HepG2 (cell line): ENCODE data around the gene DOCK4. TPM values are rescaled to one million over a fixed set of nuclear protein-coding genes. Genes with fewer than 3 reads are reported as not detected.

Experiments
- ATAC-seq: fragments of 200-7000 bp; cut with Tn5 transposase; 3 replicates; pipeline ENCODE4 v1.9.1; 2020; ENCODE audit warnings: mild to moderate bottlenecking, moderate library complexity
- BruUV-seq: library from RNA; stranded (reverse); fragments of 400-500 nt; replicated peaks from 2 replicates; lab custom pipeline; 2021; lab: Mats Ljungman, UMichigan
- CTCF ChIA-PET: fragments of 300-600 bp; formaldehyde crosslinking; extraction: SDS; loops from one replicate; lab custom pipeline; 2021; ENCODE audit warnings: low total read pairs, inconsistent platforms, low intra/inter-chr PET ratio; lab: Yijun Ruan, JAX
- POLR2A ChIA-PET: fragments of 350-600 bp; sonication (Branson Sonifier 250); formaldehyde crosslinking; loops from one replicate; lab custom pipeline; 2020; ENCODE audit warnings: antibody characterized with exemption, inconsistent platforms; lab: Yijun Ruan, JAX
- DNase-seq: peaks from one replicate; pipeline ENCODE4 v3.0.0-alpha.2; 2015; ENCODE audit warnings: low spot score
- FAIRE-seq: peaks from 3 replicates; lab custom pipeline; 2011; peaks lifted over from hg19 to GRCh38; lab: Jason Lieb, UNC
- H2AFZ ChIP-seq: one replicate; pipeline ENCODE4 v1.6.1; 2011; ENCODE audit warnings: low read length, inconsistent platforms
- H3K27ac ChIP-seq: fragments of 300-600 bp; 3 replicates; pipeline ENCODE4 v1.8.0; 2011; ENCODE audit warnings: mixed run types, mild to moderate bottlenecking, mixed read lengths, low read length, inconsistent platforms; ENCODE audit not compliant: insufficient read depth; ENCODE audit errors: extremely low read length
- H3K27me3 ChIP-seq, 2 experiments: fragments of 200-600 bp in 1 of 2; 2 replicates in 1 of 2; 3 replicates in 1 of 2; pipeline versions ENCODE4 v1.6.0 to v1.8.0; 2011; ENCODE audit warnings: low read length in 2 of 2, mild to moderate bottlenecking in 2 of 2, moderate library complexity in 2 of 2, inconsistent platforms in 1 of 2; ENCODE audit not compliant: insufficient read depth in 2 of 2, control insufficient read depth in 1 of 2
- H3K36me3 ChIP-seq, 2 experiments: fragments of 200-600 bp in 1 of 2; replicated peaks in 1 of 2; 2 replicates in 1 of 2; 3 replicates in 1 of 2; pipeline versions ENCODE4 v1.5.1 to v1.8.0; 2011; ENCODE audit warnings: low read length in 2 of 2, inconsistent platforms in 1 of 2; ENCODE audit not compliant: insufficient read depth in 2 of 2, control insufficient read depth in 1 of 2
- H3K4me1 ChIP-seq: 2 replicates; pipeline ENCODE4 v1.5.1; 2012; ENCODE audit warnings: low read length, inconsistent platforms; ENCODE audit not compliant: insufficient read depth
- H3K4me2 ChIP-seq: 2 replicates; pipeline ENCODE4 v1.6.0; 2011; ENCODE audit warnings: low read depth, low read length, inconsistent platforms
- H3K4me3 ChIP-seq, 3 experiments: fragments of 200-600 bp in 1 of 3; sonication (generic), shearing (Covaris generic) in 1 of 3; replicated peaks in 1 of 3; 2 replicates each; pipeline ENCODE4 v1.5.1; 2011 to 2016; ENCODE audit warnings: low read length in 3 of 3, inconsistent platforms in 2 of 3, low read depth in 2 of 3, mild to moderate bottlenecking in 2 of 3, control low read depth in 1 of 3, mixed read lengths in 1 of 3; ENCODE audit not compliant: insufficient read depth in 1 of 3
- H3K79me2 ChIP-seq: one replicate; pipeline ENCODE4 v1.6.1; 2011; ENCODE audit warnings: low read length, inconsistent platforms; ENCODE audit not compliant: insufficient read depth
- H3K9ac ChIP-seq: 2 replicates; pipeline ENCODE4 v1.6.0; 2011; ENCODE audit warnings: mild to moderate bottlenecking, low read depth, low read length, inconsistent platforms; ENCODE audit not compliant: insufficient read depth
- H3K9me3 ChIP-seq: 2 replicates; pipeline ENCODE4 v1.5.1; 2012; ENCODE audit warnings: mild to moderate bottlenecking, low read length
- H4K20me1 ChIP-seq: 2 replicates; pipeline ENCODE4 v1.6.0; 2011; ENCODE audit warnings: inconsistent platforms, mild to moderate bottlenecking, low read length, moderate library complexity; ENCODE audit not compliant: insufficient read depth
- CBX5 ChIP-seq: sonication (generic); formaldehyde crosslinking; IDR thresholded peaks from 2 replicates; pipeline ENCODE4 v1.4.0; 2020; ENCODE audit warnings: missing genetic modification reagents, borderline replicate concordance
- RFX1 ChIP-seq: fragments of 450-650 bp; IDR thresholded peaks from 2 replicates; pipeline ENCODE4 v1.6.1; 2017
- TFE3 ChIP-seq: IDR thresholded peaks from 2 replicates; pipeline ENCODE4 v1.6.1; 2016
- ZNF749 ChIP-seq: sonication (generic); formaldehyde crosslinking; IDR thresholded peaks from 2 replicates; pipeline ENCODE4 v1.8.0; 2022; ENCODE audit warnings: mild to moderate bottlenecking, missing genetic modification reagents, moderate library complexity, borderline replicate concordance
- WGBS: methylation state at CpG from one replicate; pipeline ENCODE4 v1.1.6; 2017; ENCODE audit warnings: low lambda C conversion rate; 5-methylcytosine and 5-hydroxymethylcytosine counted together
- in situ Hi-C: cut with HindIII; loops from 2 replicates; pipeline ENCODE4 v1.10.0; 2017; ENCODE audit warnings: low pct_unique_long_range_greater_than_20kb; ENCODE audit not compliant: extremely low pct_ligation_motif_present
- intact Hi-C: fragments of 100-400 bp; cut with micrococcal nuclease; formaldehyde crosslinking; loops from one replicate; pipeline ENCODE4 v1.10.0; 2022; ENCODE audit not compliant: unreplicated experiment
- polyA plus RNA-seq, 8 experiments: library from polyadenylated mRNA; depleted of rRNA in 3 of 8; stranded (reverse) in 7 of 8; unstranded in 1 of 8; fragments of >200 nt; fragmentation: Illumina TruSeq in 4 of 8; extraction: Trizol in 4 of 8; gene quantifications; 2 replicates each; pipeline versions ENCODE4 v1.2.1 to v1.2.3, GENCODE V29; 2011 to 2016; ENCODE audit warnings: low read depth in 4 of 8, missing spikeins in 1 of 8, mixed read lengths in 1 of 8; ENCODE audit not compliant: insufficient read depth in 1 of 8
- total RNA-seq, 5 experiments: library from RNA; depleted of rRNA; stranded (reverse); fragments of >200 nt; fragmentation: Illumina TruSeq; extraction: Trizol; gene quantifications; 2 replicates each; pipeline ENCODE4 v1.2.3, GENCODE V29; 2016; ENCODE audit warnings: low read depth in 1 of 5
- TF ChIP-seq, protein P1 (sequence below): sonication (generic); formaldehyde crosslinking; IDR thresholded peaks from 2 replicates; pipeline ENCODE4 v1.4.0; 2020; ENCODE audit warnings: missing genetic modification reagents, borderline replicate concordance
- TF ChIP-seq, protein P2 (sequence below): sonication (generic); formaldehyde crosslinking; IDR thresholded peaks from 2 replicates; pipeline ENCODE4 v1.4.0; 2020; ENCODE audit warnings: missing genetic modification reagents, mild to moderate bottlenecking, borderline replicate concordance
- TF ChIP-seq, protein P3 (sequence below), 2 experiments: fragments of 450-650 bp in 1 of 2; sonication (generic) in 1 of 2; formaldehyde crosslinking in 1 of 2; IDR thresholded peaks; 2 replicates each; pipeline versions ENCODE4 v1.6.1 to v1.8.0; 2016 to 2022; ENCODE audit warnings: antibody characterized with exemption in 1 of 2, mild to moderate bottlenecking in 1 of 2, missing genetic modification reagents in 1 of 2

DOCK4 gene
- total and polyA plus RNA-seq, 2 of the 13 experiments (the other 11 are each of a cell fraction or from before 2014, with no cell fraction given): 13.5 to 17.4 TPM

- H3K9ac ChIP-seq: no peak overlapping the region
- 99% methylated on average over 8 of the region's 8 CpGs for WGBS
- intact Hi-C loops (no loop called here), in situ Hi-C loops (no loop called here)
- POLR2A ChIA-PET: no interaction called here
- peaks cover 0 to 12% of the 10 kb centered on the region in 2 experiments; a peak in 1 of 5 replicates for H3K36me3 ChIP-seq
- no peaks in the 10 kb centered on the region for H3K4me1 ChIP-seq
- H2AFZ ChIP-seq: no peak overlapping the region
- ATAC-seq (no peak), DNase-seq (no peak), FAIRE-seq (no peak)
- no peaks in the 10 kb centered on the region for H4K20me1 ChIP-seq
- BruUV-seq: no TSS peak
- no peak overlapping the region for H3K27ac ChIP-seq
- no peaks in the 10 kb centered on the region for H3K27me3 ChIP-seq
- no peaks in the 10 kb centered on the region for H3K79me2 ChIP-seq
- H3K9me3 ChIP-seq: no peaks in the 10 kb centered on the region
- CTCF ChIA-PET: no interaction called here
- no peak overlapping the region for H3K4me2 ChIP-seq
- H3K4me3 ChIP-seq: no peak overlapping the region
- TF ChIP-seq, protein P1, sequence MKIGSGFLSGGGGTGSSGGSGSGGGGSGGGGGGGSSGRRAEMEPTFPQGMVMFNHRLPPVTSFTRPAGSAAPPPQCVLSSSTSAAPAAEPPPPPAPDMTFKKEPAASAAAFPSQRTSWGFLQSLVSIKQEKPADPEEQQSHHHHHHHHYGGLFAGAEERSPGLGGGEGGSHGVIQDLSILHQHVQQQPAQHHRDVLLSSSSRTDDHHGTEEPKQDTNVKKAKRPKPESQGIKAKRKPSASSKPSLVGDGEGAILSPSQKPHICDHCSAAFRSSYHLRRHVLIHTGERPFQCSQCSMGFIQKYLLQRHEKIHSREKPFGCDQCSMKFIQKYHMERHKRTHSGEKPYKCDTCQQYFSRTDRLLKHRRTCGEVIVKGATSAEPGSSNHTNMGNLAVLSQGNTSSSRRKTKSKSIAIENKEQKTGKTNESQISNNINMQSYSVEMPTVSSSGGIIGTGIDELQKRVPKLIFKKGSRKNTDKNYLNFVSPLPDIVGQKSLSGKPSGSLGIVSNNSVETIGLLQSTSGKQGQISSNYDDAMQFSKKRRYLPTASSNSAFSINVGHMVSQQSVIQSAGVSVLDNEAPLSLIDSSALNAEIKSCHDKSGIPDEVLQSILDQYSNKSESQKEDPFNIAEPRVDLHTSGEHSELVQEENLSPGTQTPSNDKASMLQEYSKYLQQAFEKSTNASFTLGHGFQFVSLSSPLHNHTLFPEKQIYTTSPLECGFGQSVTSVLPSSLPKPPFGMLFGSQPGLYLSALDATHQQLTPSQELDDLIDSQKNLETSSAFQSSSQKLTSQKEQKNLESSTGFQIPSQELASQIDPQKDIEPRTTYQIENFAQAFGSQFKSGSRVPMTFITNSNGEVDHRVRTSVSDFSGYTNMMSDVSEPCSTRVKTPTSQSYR: no peak
- no peak for TF ChIP-seq TFE3 (CRISPR knock-in tag)
- TF ChIP-seq CBX5: no peak
- no peak for TF ChIP-seq ZNF749
- TF ChIP-seq, protein P2, sequence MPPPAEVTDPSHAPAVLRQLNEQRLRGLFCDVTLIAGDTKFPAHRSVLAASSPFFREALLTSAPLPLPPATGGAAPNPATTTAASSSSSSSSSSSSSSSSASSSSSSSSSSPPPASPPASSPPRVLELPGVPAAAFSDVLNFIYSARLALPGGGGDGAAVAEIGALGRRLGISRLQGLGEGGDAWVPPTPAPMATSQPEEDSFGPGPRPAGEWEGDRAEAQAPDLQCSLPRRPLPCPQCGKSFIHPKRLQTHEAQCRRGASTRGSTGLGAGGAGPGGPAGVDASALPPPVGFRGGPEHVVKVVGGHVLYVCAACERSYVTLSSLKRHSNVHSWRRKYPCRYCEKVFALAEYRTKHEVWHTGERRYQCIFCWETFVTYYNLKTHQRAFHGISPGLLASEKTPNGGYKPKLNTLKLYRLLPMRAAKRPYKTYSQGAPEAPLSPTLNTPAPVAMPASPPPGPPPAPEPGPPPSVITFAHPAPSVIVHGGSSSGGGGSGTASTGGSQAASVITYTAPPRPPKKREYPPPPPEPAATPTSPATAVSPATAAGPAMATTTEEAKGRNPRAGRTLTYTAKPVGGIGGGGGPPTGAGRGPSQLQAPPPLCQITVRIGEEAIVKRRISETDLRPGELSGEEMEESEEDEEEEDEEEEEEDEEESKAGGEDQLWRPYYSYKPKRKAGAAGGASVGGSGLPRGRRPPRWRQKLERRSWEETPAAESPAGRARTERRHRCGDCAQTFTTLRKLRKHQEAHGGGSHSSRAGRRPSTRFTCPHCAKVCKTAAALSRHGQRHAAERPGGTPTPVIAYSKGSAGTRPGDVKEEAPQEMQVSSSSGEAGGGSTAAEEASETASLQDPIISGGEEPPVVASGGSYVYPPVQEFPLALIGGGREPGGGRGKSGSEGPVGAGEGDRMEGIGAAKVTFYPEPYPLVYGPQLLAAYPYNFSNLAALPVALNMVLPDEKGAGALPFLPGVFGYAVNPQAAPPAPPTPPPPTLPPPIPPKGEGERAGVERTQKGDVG (CRISPR knock-in tag): no peak
- TF ChIP-seq, protein P3, sequence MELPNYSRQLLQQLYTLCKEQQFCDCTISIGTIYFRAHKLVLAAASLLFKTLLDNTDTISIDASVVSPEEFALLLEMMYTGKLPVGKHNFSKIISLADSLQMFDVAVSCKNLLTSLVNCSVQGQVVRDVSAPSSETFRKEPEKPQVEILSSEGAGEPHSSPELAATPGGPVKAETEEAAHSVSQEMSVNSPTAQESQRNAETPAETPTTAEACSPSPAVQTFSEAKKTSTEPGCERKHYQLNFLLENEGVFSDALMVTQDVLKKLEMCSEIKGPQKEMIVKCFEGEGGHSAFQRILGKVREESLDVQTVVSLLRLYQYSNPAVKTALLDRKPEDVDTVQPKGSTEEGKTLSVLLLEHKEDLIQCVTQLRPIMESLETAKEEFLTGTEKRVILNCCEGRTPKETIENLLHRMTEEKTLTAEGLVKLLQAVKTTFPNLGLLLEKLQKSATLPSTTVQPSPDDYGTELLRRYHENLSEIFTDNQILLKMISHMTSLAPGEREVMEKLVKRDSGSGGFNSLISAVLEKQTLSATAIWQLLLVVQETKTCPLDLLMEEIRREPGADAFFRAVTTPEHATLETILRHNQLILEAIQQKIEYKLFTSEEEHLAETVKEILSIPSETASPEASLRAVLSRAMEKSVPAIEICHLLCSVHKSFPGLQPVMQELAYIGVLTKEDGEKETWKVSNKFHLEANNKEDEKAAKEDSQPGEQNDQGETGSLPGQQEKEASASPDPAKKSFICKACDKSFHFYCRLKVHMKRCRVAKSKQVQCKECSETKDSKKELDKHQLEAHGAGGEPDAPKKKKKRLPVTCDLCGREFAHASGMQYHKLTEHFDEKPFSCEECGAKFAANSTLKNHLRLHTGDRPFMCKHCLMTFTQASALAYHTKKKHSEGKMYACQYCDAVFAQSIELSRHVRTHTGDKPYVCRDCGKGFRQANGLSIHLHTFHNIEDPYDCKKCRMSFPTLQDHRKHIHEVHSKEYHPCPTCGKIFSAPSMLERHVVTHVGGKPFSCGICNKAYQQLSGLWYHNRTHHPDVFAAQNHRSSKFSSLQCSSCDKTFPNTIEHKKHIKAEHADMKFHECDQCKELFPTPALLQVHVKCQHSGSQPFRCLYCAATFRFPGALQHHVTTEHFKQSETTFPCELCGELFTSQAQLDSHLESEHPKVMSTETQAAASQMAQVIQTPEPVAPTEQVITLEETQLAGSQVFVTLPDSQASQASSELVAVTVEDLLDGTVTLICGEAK (IDR thresholded peaks at IDR 0.05): no peak
- TF ChIP-seq, protein P3 (CRISPR knock-in tag; IDR thresholded peaks at IDR 0.05): no peak
- TF ChIP-seq RFX1: no peak
These were observed 332.9 kb downstream of the DOCK4 start for GRCh38 chr7:111873326-111873646.
